HEK293 (cell line): ENCODE results near the gene L3MBTL1.
A peak's percentile ranks its signal among the peaks of the same experiment; 100 is the strongest.

Experiments used
- CTCF ChIA-PET: fragments of 350-600 bp; formaldehyde crosslinking; extraction: SDS; loops from one replicate; lab custom pipeline; 2021; ENCODE audit warnings: antibody characterized with exemption; lab: Yijun Ruan, JAX
- POLR2A ChIA-PET: fragments of 300-600 bp; formaldehyde crosslinking; extraction: SDS; loops from one replicate; lab custom pipeline; 2020; ENCODE audit warnings: antibody characterized with exemption, inconsistent platforms; lab: Yijun Ruan, JAX
- H3K27ac ChIP-seq: fragments of 200-500 bp; sonication (Bioruptor generic); 2 replicates; pipeline ENCODE4 v1.5.1; 2014; ENCODE audit warnings: low read depth, low read length, control low read depth, inconsistent platforms; ENCODE audit errors: extremely low read depth
- H3K36me3 ChIP-seq, 2 experiments: fragments of 200-500 bp in 1 of 2; sonication (Bioruptor generic) in 1 of 2; 1 replicate in 1 of 2; 2 replicates in 1 of 2; pipeline ENCODE4 v1.5.1; 2014 to 2017; ENCODE audit warnings: inconsistent platforms in 2 of 2, low read length in 2 of 2; ENCODE audit not compliant: control insufficient read depth in 2 of 2, insufficient read depth in 1 of 2
- H3K4me1 ChIP-seq: fragments of 200-500 bp; sonication (Bioruptor generic); 2 replicates; pipeline ENCODE4 v1.5.1; 2014; ENCODE audit warnings: mild to moderate bottlenecking, low read length, inconsistent platforms; ENCODE audit not compliant: control insufficient read depth, insufficient read depth
- H3K4me3 ChIP-seq: 2 replicates; pipeline ENCODE4 v1.5.1; 2011; ENCODE audit warnings: low read depth, mild to moderate bottlenecking, control low read depth, low read length, moderate library complexity
- H3K9me3 ChIP-seq: fragments of 200-500 bp; sonication (Bioruptor generic); 2 replicates; pipeline ENCODE4 v1.5.1; 2014; ENCODE audit warnings: low read depth, low read length, inconsistent platforms; ENCODE audit not compliant: control insufficient read depth, insufficient read depth
- CTCF ChIP-seq: fragments of 450-650 bp; formaldehyde crosslinking; IDR thresholded peaks from 2 replicates; pipeline ENCODE4 v1.5.1; 2016; ENCODE audit warnings: missing biosample characterization, missing genetic modification characterization
- HIC1 ChIP-seq: fragments of 450-650 bp; formaldehyde crosslinking; IDR thresholded peaks from 2 replicates; pipeline ENCODE4 v1.5.1; 2016; ENCODE audit warnings: missing biosample characterization, missing genetic modification characterization
- IKZF3 ChIP-seq: fragments of 450-650 bp; IDR thresholded peaks from 2 replicates; pipeline ENCODE4 v1.5.0; 2018; ENCODE audit warnings: missing biosample characterization, mild to moderate bottlenecking, missing genetic modification characterization, moderate library complexity
- KLF1 ChIP-seq: fragments of 450-650 bp; formaldehyde crosslinking; IDR thresholded peaks from 2 replicates; pipeline ENCODE4 v1.5.1; 2016; ENCODE audit warnings: missing biosample characterization, missing genetic modification characterization
- KLF7 ChIP-seq: fragments of 450-650 bp; formaldehyde crosslinking; IDR thresholded peaks from 2 replicates; pipeline ENCODE4 v1.5.1; 2016; ENCODE audit warnings: missing biosample characterization, missing genetic modification characterization, borderline replicate concordance
- OVOL3 ChIP-seq: fragments of 450-650 bp; formaldehyde crosslinking; IDR thresholded peaks from 2 replicates; pipeline ENCODE4 v1.5.1; 2016; ENCODE audit warnings: missing biosample characterization, missing genetic modification characterization
- SP2 ChIP-seq: fragments of 450-650 bp; formaldehyde crosslinking; IDR thresholded peaks from 2 replicates; pipeline ENCODE4 v1.5.1; 2016; ENCODE audit warnings: missing biosample characterization, missing genetic modification characterization
- WT1 ChIP-seq: fragments of 450-650 bp; formaldehyde crosslinking; IDR thresholded peaks from 2 replicates; pipeline ENCODE4 v1.5.1; 2016; ENCODE audit warnings: missing biosample characterization, missing genetic modification characterization
- YY1 ChIP-seq: fragments of 450-650 bp; formaldehyde crosslinking; IDR thresholded peaks from 2 replicates; pipeline ENCODE4 v1.5.1; 2018; ENCODE audit warnings: missing biosample characterization, missing genetic modification characterization
- ZBTB11 ChIP-seq: fragments of 450-650 bp; formaldehyde crosslinking; conservative IDR thresholded peaks from 2 replicates; pipeline ENCODE4 v1.5.1; 2016; ENCODE audit warnings: low read depth, missing biosample characterization, missing genetic modification characterization
- ZFP41 ChIP-seq: fragments of 450-650 bp; formaldehyde crosslinking; IDR thresholded peaks from 2 replicates; pipeline ENCODE4 v1.5.1; 2016; ENCODE audit warnings: missing biosample characterization, missing genetic modification characterization, borderline replicate concordance
- ZNF138 ChIP-seq: fragments of 450-650 bp; formaldehyde crosslinking; IDR thresholded peaks from 2 replicates; pipeline ENCODE4 v1.5.1; 2016; ENCODE audit warnings: missing biosample characterization, missing genetic modification characterization, borderline replicate concordance
- ZNF146 ChIP-seq: fragments of 450-650 bp; formaldehyde crosslinking; IDR thresholded peaks from 2 replicates; pipeline ENCODE4 v1.5.1; 2016; ENCODE audit warnings: missing biosample characterization, missing genetic modification characterization
- ZNF157 ChIP-seq: fragments of 450-650 bp; formaldehyde crosslinking; IDR thresholded peaks from 2 replicates; pipeline ENCODE4 v1.5.1; 2016; ENCODE audit warnings: missing biosample characterization, missing genetic modification characterization
- ZNF311 ChIP-seq: fragments of 450-650 bp; formaldehyde crosslinking; IDR thresholded peaks from 2 replicates; pipeline ENCODE4 v1.5.1; 2017; ENCODE audit warnings: missing biosample characterization, missing genetic modification characterization, borderline replicate concordance
- ZNF350 ChIP-seq: fragments of 450-650 bp; formaldehyde crosslinking; IDR thresholded peaks from 2 replicates; pipeline ENCODE4 v1.5.0; 2017; ENCODE audit warnings: missing biosample characterization, mild to moderate bottlenecking, missing genetic modification characterization
- ZNF449 ChIP-seq: fragments of 450-650 bp; formaldehyde crosslinking; IDR thresholded peaks from 2 replicates; pipeline ENCODE4 v1.5.1; 2017; ENCODE audit warnings: missing biosample characterization, mild to moderate bottlenecking, missing genetic modification characterization, moderate library complexity
- ZNF561 ChIP-seq: fragments of 450-650 bp; IDR thresholded peaks from 2 replicates; pipeline ENCODE4 v1.5.1; 2018; ENCODE audit warnings: missing biosample characterization, missing genetic modification characterization, borderline replicate concordance
- ZNF654 ChIP-seq: fragments of 450-650 bp; formaldehyde crosslinking; IDR thresholded peaks from 2 replicates; pipeline ENCODE4 v1.5.1; 2016; ENCODE audit warnings: low read depth, missing biosample characterization, missing genetic modification characterization
- ZNF664 ChIP-seq: fragments of 450-650 bp; formaldehyde crosslinking; IDR thresholded peaks from 2 replicates; pipeline ENCODE4 v1.5.1; 2016; ENCODE audit warnings: missing biosample characterization, missing genetic modification characterization
- ZNF76 ChIP-seq: fragments of 450-650 bp; formaldehyde crosslinking; IDR thresholded peaks from 2 replicates; pipeline ENCODE4; 2016; ENCODE audit warnings: low read depth, missing biosample characterization, missing genetic modification characterization, borderline replicate concordance
- ZNF830 ChIP-seq: fragments of 450-650 bp; IDR thresholded peaks from 2 replicates; pipeline ENCODE4 v1.5.0; 2018; ENCODE audit warnings: missing biosample characterization, missing genetic modification characterization, low read depth, mild to moderate bottlenecking, moderate library complexity
- ZXDB ChIP-seq: fragments of 450-650 bp; formaldehyde crosslinking; IDR thresholded peaks from 2 replicates; pipeline ENCODE4 v1.5.1; 2016; ENCODE audit warnings: missing biosample characterization, missing genetic modification characterization

Gene L3MBTL1

GRCh38 chr20:43536817-43537440 lies 29.4 kb downstream of the L3MBTL1 start:
- Histone ChIP-seq H3K27ac (no peak overlapping the region), H3K36me3 (peaks cover 0 to 90% of the 10 kb centered on the region in 2 experiments; a peak in 1 of 3 replicates), H3K4me3 (no peak overlapping the region), H3K4me1 (no peaks in the 10 kb centered on the region), H3K9me3 (no peaks in the 10 kb centered on the region)
- ChIA-PET CTCF (interaction anchor here (0.6 to 3.4 kb wide), 10 partner anchors 9 to 303 kb away, joined by 3 to 13 read pairs (median 6); no protein-coding TSS in a partner anchor), POLR2A (interaction anchor here (0.6 kb wide), 1 partner anchor 54 kb away, joined by 3 read pairs; the partner anchor contains the start of gene IFT52)
- TF ChIP-seq ZNF311 (tag by site-specific recombination): no peak
- TF ChIP-seq ZNF664 (tag by site-specific recombination): peak; percentile 84
- TF ChIP-seq ZNF561 (tag by site-specific recombination): no peak

- POLR2A ChIA-PET: interaction anchor here (1.4 kb wide), 1 partner anchor 52 kb away, joined by 4 read pairs; the partner anchor contains the start of gene IFT52
- no peak overlapping the region for H3K4me3 ChIP-seq
- no peaks in the 10 kb centered on the region for H3K9me3 ChIP-seq
- no peak overlapping the region for H3K27ac ChIP-seq
- H3K36me3 ChIP-seq: peaks cover 0 to 96% of the 10 kb centered on the region in 2 experiments; a peak in 1 of 3 replicates
- CTCF ChIA-PET: interaction anchor here (0.5 to 3.4 kb wide), 49 partner anchors 8 to 1936 kb away, joined by 3 to 22 read pairs (median 4); partner anchors contain the start of gene SGK2
- no peaks in the 10 kb centered on the region for H3K4me1 ChIP-seq
- no peak for TF ChIP-seq ZNF830 (tag by site-specific recombination)
- no peak for TF ChIP-seq WT1 (tag by site-specific recombination)
- no peak for TF ChIP-seq ZNF146
- no peak for TF ChIP-seq ZXDB
- no peak for TF ChIP-seq KLF1 (tag by site-specific recombination)
- no peak for TF ChIP-seq ZFP41 (tag by site-specific recombination)
- TF ChIP-seq ZNF350: no peak
- no peak for TF ChIP-seq KLF7 (tag by site-specific recombination)
- no peak for TF ChIP-seq ZNF157 (tag by site-specific recombination)
- no peak for TF ChIP-seq SP2
- TF ChIP-seq ZNF138 (tag by site-specific recombination): no peak
- no peak for TF ChIP-seq ZNF76
- no peak for TF ChIP-seq ZBTB11 (tag by site-specific recombination)
- TF ChIP-seq ZNF449: no peak
- TF ChIP-seq OVOL3 (tag by site-specific recombination): no peak
- peak; percentile 74; the same call in 1 of the 2 replicates for TF ChIP-seq IKZF3 (tag by site-specific recombination)
- TF ChIP-seq ZNF654: peak; percentile 78
- TF ChIP-seq YY1 (tag by site-specific recombination): no peak
- TF ChIP-seq CTCF: peak; percentile 57
- TF ChIP-seq HIC1 (tag by site-specific recombination): peak; percentile 44; the same call in 1 of the 2 replicates
These were observed 30.7 kb downstream of the L3MBTL1 start for GRCh38 chr20:43537921-43538877.
